Smooth muscle cell (in vitro differentiated cells): ENCODE results near the gene PPM1A. TPM values are rescaled to one million over a fixed set of nuclear protein-coding genes. Genes with fewer than 3 reads are reported as not detected.

ENCODE experiments used
- DNase-seq: peaks from one replicate; lab custom pipeline; 2025; ENCODE audit not compliant: unreplicated experiment; lab: John Stamatoyannopoulos, UW
- H2AFZ ChIP-seq: fragments of 200-600 bp; sonication (generic); 2 replicates; pipeline ENCODE4 v1.6.0; 2016; ENCODE audit warnings: antibody characterized with exemption, low read depth, mild to moderate bottlenecking
- H3F3A ChIP-seq: fragments of 200-600 bp; sonication (generic); 2 replicates; pipeline ENCODE4 v1.6.0; 2017; ENCODE audit warnings: antibody characterized with exemption, low read depth
- H3K27ac ChIP-seq: fragments of 200-600 bp; sonication (generic); 2 replicates; pipeline ENCODE4 v1.5.1; 2016; ENCODE audit warnings: low read depth, mild to moderate bottlenecking
- H3K27me3 ChIP-seq: fragments of 200-600 bp; sonication (generic); 2 replicates; pipeline ENCODE4 v1.6.1; 2016; ENCODE audit warnings: low read depth, mild to moderate bottlenecking
- H3K36me3 ChIP-seq: fragments of 200-600 bp; sonication (generic); 2 replicates; pipeline ENCODE4 v1.5.1; 2016; ENCODE audit warnings: low read depth
- H3K4me1 ChIP-seq: fragments of 200-600 bp; sonication (generic); 2 replicates; pipeline ENCODE4 v1.5.1; 2016; ENCODE audit warnings: low read depth
- H3K4me2 ChIP-seq: fragments of 200-600 bp; sonication (generic); 2 replicates; pipeline ENCODE4 v1.6.0; 2016; ENCODE audit warnings: mild to moderate bottlenecking
- H3K4me3 ChIP-seq: fragments of 200-600 bp; sonication (generic); 2 replicates; pipeline ENCODE4 v1.5.1; 2016; ENCODE audit warnings: mild to moderate bottlenecking
- H3K79me2 ChIP-seq: fragments of 200-600 bp; sonication (generic); 2 replicates; pipeline ENCODE4 v1.6.0; 2016; ENCODE audit warnings: low read depth, mild to moderate bottlenecking
- H3K9ac ChIP-seq: fragments of 200-600 bp; sonication (generic); 2 replicates; pipeline ENCODE4 v1.6.0; 2016; ENCODE audit warnings: low read depth
- H3K9me3 ChIP-seq: fragments of 200-600 bp; sonication (generic); replicated peaks from 2 replicates; pipeline ENCODE4 v1.5.1; 2016; ENCODE audit warnings: low read depth
- H4K20me1 ChIP-seq: fragments of 200-600 bp; sonication (generic); 2 replicates; pipeline ENCODE4 v1.6.0; 2016; ENCODE audit warnings: low read depth
- WGBS: methylation state at CpG from one replicate; pipeline ENCODE4 v1.1.7; 2016; ENCODE audit warnings: low lambda C conversion rate; 5-methylcytosine and 5-hydroxymethylcytosine counted together
- polyA plus RNA-seq: library from polyadenylated mRNA; unstranded; fragments of >200 nt; fragmentation: Nextera tagmentation; extraction: Ambion mirVana; gene quantifications from 2 replicates; pipeline ENCODE4 v1.2.1, GENCODE V29; 2016
- total RNA-seq: library from RNA; depleted of rRNA; stranded (reverse); fragments of >200 nt; gene quantifications from 2 replicates; pipeline ENCODE4 v1.2.3, GENCODE V29; 2014
- TF ChIP-seq, protein P1 (sequence below): fragments of 200-600 bp; sonication (generic); IDR thresholded peaks from 2 replicates; pipeline ENCODE4 v1.5.1; 2017; ENCODE audit warnings: borderline replicate concordance, mild to moderate bottlenecking, antibody characterized with exemption; ENCODE audit not compliant: insufficient read depth, poor library complexity, severe bottlenecking

PPM1A gene
- total and polyA plus RNA-seq, 2 experiments from 2014 or later = 17.5 to 30.0 TPM

DNA sequence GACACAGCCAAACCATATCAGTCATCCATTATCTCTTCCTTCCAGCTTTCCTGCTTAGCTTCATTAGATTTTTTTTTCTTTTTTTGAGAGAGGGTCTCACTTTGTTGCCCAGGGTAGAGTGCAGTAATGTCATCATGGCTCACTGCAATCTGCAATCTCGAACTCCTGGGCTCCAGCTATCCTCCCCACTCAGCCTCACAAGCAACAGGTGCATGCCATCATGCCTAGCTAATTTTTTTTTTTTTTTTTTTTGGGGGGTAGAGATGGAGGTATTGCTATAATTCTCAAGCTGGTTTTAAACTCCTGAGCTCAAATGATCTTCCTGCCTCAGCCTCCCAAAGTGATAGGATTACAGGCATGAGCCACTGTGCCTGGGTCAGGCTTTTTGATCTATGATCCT is 38.3 kb upstream of the PPM1A start:
- H3K4me1 ChIP-seq = no peaks in the 10 kb centered on the region
- H3K4me3 ChIP-seq = no peak overlapping the region
- no peaks in the 10 kb centered on the region for H3K9me3 ChIP-seq
- no peaks in the 10 kb centered on the region for H4K20me1 ChIP-seq
- DNase-seq = no peak
- H3K79me2 ChIP-seq = no peaks in the 10 kb centered on the region
- no peak overlapping the region for H2AFZ ChIP-seq
- TF ChIP-seq, protein P1, sequence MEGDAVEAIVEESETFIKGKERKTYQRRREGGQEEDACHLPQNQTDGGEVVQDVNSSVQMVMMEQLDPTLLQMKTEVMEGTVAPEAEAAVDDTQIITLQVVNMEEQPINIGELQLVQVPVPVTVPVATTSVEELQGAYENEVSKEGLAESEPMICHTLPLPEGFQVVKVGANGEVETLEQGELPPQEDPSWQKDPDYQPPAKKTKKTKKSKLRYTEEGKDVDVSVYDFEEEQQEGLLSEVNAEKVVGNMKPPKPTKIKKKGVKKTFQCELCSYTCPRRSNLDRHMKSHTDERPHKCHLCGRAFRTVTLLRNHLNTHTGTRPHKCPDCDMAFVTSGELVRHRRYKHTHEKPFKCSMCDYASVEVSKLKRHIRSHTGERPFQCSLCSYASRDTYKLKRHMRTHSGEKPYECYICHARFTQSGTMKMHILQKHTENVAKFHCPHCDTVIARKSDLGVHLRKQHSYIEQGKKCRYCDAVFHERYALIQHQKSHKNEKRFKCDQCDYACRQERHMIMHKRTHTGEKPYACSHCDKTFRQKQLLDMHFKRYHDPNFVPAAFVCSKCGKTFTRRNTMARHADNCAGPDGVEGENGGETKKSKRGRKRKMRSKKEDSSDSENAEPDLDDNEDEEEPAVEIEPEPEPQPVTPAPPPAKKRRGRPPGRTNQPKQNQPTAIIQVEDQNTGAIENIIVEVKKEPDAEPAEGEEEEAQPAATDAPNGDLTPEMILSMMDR = no peak
- no peak overlapping the region for H3K9ac ChIP-seq
- no peaks in the 10 kb centered on the region for H3K27me3 ChIP-seq
- WGBS = 60% methylated on average over 1 of the region's 1 CpG
- no peak overlapping the region for H3K27ac ChIP-seq
- H3K36me3 ChIP-seq = no peaks in the 10 kb centered on the region
- H3K4me2 ChIP-seq = no peak overlapping the region
- no peaks in the 10 kb centered on the region for H3F3A ChIP-seq

DNA sequence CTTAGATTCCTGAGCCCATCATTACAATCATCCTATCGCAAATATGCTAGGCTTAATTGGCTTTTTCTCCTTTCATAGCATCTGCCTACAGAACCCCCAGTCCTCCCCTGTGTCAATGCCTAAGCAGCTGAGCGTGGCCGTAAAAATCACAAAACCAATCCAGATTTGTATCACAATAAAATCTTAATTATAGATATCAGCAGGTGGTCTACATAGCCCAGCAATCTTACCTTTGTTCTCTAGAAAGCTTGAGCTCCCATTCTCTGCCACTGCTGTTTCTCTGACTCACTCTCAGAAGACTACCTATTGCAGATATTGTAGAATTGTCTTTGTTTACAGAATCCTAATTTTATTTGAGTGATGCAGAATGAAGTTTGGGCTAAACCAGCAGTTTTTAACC is 37.9 kb upstream of the PPM1A start:
- Histone ChIP-seq H3K27me3 (no peaks in the 10 kb centered on the region), H3K9ac (no peak overlapping the region), H3K4me1 (no peaks in the 10 kb centered on the region), H3K4me2 (no peak overlapping the region), H3F3A (no peaks in the 10 kb centered on the region), H3K9me3 (no peaks in the 10 kb centered on the region), H3K4me3 (no peak overlapping the region), H2AFZ (no peak overlapping the region), H3K79me2 (no peaks in the 10 kb centered on the region), H3K36me3 (no peaks in the 10 kb centered on the region), H4K20me1 (no peaks in the 10 kb centered on the region), H3K27ac (no peak overlapping the region)
- TF ChIP-seq, protein P1 = no peak
- no peak for DNase-seq
- WGBS = 81% methylated on average over 3 of the region's 3 CpGs

DNA sequence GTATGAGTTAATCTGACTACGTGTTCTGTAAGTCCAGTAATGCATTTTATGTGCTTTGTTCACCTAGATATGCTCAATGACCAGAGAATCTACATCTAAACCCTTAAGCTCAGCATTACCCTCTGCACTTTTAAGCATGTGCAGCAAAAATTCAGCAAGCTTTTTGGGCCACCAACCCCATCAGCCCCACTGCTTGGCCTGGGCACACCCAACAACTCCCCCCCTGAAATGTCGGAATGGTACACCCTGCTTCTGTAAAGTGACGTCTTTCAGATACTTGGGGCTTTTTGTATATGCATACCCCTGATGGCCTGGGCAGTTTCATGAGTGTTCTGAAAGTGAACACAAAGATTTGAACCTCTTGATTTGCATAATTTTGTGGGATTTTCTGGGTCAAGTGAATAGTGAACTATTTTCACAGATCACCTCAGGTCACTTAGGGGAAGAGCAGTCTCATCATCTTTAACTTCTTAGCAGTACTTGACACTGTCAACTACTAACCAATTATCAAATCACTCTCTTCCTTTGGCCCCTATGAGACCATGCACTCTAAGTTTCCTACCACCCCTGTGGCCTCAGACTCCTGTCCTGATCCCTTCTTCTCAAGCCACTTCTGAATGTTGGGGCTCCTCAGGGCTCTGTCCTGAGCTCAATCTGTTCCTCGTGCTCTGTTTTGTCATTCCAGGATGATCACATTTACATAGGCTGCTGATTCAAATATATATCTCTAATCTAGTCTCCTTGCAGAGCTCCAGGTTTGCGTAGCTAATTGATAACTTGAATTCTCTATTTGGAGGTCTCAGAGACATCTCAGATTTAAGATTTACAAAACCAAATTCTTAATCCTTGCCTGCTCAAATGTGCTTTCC is 36.3 kb upstream of the PPM1A start:
- TF ChIP-seq, protein P1 = no peak
- Histone ChIP-seq H3K27me3 (no peaks in the 10 kb centered on the region), H3K27ac (no peak overlapping the region), H3K4me2 (no peak overlapping the region), H3K9me3 (no peaks in the 10 kb centered on the region), H3K4me1 (no peaks in the 10 kb centered on the region), H2AFZ (no peak overlapping the region), H3K4me3 (no peak overlapping the region), H3K36me3 (no peaks in the 10 kb centered on the region), H3K79me2 (no peaks in the 10 kb centered on the region), H3F3A (no peaks in the 10 kb centered on the region), H3K9ac (no peak overlapping the region), H4K20me1 (no peaks in the 10 kb centered on the region)
- no peak for DNase-seq
- WGBS = 87% methylated on average over 5 of the region's 5 CpGs

DNA sequence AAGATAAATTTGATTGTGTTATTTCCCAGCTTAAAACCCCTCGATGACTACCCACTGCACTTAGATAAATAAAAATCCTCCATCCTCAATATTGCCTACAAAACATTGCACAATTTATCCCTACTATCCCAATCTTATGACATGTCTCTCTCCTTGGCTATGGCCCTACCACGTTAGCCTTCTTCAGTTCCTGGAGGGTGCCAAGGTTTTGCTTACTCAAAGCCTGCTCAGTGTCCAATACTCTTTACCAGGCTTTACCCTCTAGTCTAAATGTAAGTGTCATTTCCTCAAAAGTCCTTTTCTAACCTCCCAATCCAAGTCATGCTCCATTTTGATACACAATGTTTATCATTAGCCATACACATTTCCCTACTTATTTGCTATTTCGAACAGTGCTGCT is 35.0 kb upstream of the PPM1A start:
- 87% methylated on average over 3 of the region's 3 CpGs for WGBS
- no peak overlapping the region for H3K9ac ChIP-seq
- no peaks in the 10 kb centered on the region for H3K9me3 ChIP-seq
- H3K4me3 ChIP-seq = no peak overlapping the region
- no peaks in the 10 kb centered on the region for H3F3A ChIP-seq
- TF ChIP-seq, protein P1 = no peak
- H3K36me3 ChIP-seq = no peaks in the 10 kb centered on the region
- H4K20me1 ChIP-seq = no peaks in the 10 kb centered on the region
- DNase-seq = no peak
- H3K4me1 ChIP-seq = no peaks in the 10 kb centered on the region
- H3K4me2 ChIP-seq = no peak overlapping the region
- H3K27ac ChIP-seq = no peak overlapping the region
- H3K27me3 ChIP-seq = no peaks in the 10 kb centered on the region
- no peak overlapping the region for H2AFZ ChIP-seq
- no peaks in the 10 kb centered on the region for H3K79me2 ChIP-seq
